ENCODE results near the gene LZTR1.
"Not testable (repeated sequence)": the region's sequence is repeated elsewhere in the genome, so short reads cannot be mapped to it uniquely, and the experiment has no call there.

Gene LZTR1

DNA sequence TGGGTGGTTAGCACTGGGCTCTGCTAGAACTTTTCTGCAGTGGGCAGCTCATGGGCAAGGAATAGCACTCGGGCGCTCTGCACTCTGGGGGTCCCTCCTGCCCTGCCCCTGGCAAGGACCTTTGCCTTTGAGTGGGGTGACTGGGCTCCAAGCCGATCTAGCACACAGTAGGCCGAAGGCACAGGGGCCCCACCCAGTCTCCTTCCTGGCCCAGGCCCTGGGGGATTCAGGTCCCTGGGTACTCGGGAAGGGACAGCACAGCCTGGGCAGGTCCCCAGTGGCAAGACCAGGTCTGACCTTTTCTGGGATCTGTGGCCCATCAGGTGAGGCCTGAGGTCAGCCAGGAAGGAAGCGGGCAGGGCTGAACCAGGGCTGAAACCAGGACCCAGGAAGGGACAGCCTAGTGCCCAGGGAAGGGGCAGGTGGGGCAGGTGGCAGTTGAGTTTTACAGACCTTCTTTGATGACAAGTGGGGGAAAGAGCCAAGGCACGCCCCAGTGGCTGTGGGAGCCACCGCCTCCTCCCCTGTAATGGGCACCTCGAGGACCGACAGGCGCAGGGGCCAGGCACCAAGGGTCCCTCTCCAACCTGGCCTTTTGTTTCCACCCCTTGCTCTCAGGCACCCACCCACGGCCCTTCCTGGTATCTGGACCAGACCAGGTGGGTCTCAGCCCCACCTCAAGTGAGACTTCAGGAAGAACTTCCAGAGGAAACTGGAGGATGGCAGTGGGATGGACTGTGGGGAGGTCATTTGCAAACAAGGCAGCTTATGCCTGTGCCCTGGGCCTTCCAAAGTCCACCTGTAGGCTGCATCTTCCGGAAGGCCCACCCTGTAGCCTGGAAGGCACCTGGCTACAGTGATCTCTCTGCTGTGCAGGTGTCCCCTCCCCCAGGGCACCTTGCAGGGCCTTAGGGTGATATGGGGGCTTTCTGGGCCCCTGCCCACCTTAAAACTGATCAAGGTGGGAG, 15.9 kb upstream of the LZTR1 start:
- DNase-seq (ENCODE audit: low read depth): no peak

DNA sequence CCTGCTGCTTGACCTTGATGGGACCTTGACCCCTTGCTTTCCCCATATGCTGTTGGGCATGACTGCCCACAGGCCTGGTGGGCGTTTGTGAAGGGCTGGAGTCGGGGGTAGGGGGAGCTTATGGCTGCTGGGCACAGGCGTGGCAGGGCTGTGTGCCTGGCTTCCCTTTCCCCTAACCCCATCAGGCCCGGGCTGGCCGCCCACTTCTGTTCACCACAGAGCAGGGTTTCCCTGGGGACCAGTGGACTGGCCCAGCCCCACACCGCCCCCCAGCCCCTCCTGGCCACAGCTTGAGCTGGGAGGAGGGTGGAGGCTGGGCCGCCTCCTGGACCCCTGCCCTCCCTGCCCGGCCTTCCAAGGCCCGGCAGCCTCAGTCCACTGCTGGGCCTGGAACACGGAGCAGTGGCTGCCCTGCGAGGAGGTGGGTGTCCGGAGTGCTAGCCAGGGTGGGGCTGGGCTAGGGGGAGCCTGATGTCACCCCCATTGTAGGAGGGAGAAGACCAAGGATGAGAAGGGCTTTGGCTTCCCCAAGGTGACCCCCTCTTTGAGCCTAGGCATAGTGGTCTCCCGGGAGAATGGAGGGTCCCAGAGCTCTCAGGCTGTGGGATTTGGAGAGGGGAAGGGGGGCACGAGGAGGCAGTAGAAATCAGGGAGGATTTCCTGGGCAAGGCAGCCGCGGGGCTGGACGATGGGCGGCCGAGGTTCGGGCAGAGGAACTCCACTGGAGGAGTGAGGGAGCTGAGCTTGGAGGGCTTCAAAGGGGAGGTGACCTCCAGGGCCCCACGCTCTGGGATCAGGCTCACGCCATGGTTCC, 15.0 kb upstream of the LZTR1 start, which contains the start of gene AIFM3:
TSS of gene AIFM3 (plus strand) at position 373 of the 814 bp plus-strand sequence. CDS start 690 bp downstream, outside the sequence.
- no peak for DNase-seq (ENCODE audit: low read depth)

DNA sequence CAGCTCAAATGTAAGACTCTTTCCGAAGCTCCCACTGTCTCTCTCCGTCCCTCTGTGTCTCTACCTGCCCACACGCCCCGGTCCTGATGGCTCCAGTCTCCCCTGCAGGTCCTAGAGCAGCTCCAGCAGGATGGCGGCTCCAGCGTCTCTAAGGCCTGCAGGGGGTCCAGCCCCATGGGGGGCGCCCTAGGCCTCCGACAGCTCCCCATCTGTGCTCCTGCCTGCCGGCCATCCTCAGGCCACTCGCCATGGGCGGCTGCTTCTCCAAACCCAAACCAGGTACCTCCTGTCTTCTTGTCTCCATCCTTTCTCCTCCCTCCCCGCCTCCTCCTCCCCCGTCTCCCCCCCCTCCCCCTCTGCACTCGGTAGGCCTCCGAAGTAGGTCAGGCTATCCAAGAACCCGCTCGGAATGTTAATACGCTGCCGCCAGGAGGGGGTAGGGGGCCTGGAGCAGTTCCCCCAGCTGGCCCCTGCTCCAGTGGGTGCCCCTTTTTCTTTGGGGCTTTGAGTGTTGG, 14.3 kb upstream of the LZTR1 start:
- DNase-seq (ENCODE audit: low read depth): no peak

DNA sequence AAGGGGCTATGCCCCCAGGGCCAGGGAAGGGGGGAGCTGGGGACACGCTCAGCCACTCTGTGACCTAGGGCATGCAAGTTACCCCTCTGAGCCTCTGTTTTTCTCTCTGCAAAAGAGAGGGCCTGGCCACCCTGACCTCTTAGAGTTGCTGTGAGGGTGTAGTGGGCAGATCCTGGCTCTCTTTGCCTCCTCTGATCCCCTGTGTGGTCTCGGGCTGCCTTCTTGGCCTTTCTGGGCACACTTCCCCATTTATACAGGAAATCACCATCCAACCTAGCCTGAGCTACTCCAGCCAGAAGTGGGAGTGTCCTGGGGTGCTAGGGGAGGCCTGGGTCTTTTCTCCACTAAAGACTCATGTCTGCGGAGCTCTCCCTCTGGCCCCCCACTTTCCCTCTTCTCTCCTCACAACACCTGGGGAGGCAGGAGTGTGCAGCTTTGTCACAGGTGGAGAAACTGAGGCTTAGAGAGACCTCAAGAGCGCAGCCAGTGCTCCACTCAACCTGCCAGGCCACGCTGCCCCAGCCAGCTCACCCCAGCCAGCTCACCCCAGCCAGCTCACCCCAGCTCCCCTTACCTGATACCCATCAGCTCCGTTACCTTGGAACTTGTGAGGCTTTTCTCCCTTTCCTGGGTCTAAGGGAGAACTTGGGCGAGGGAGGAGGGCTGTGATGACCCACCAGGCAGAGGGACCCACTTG, 13.7 kb upstream of the LZTR1 start:
- DNase-seq (ENCODE audit: low read depth): no peak

DNA sequence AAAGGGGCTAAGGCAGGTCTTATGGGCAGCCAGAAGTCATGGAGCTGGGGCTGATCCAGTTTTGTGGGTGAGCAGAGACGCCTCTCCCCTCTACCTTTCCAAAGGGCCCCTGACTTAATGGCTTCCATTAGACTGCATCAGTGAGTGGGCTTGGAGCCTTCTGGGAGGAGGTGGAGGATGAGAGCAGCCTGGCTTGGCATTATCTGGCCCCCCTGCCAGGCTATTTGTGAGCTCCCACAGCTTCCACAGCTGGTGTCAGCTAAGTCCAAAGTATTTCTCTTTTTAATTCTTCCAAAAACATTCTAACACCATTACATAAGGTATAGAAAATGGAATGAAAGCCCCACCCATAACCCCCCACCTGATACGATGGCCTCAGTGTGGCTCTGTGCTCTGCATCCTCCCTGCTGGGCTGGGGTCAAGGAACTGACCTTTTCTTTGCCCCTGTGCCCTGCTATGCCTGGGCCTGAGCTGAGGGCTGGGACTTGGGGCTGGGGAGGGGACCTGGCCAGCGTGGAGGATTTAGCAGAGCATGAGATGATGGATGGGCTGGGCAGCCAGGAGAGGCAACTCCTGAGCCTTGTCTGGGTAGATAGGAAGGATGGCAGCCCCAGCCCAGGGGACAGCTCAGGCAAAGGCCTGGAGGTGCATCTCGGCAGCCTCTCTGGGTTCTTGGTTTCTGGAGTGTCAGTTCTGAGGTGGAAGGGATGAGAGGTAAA, 11.0 kb upstream of the LZTR1 start:
- no peak for DNase-seq (ENCODE audit: low read depth)

DNA sequence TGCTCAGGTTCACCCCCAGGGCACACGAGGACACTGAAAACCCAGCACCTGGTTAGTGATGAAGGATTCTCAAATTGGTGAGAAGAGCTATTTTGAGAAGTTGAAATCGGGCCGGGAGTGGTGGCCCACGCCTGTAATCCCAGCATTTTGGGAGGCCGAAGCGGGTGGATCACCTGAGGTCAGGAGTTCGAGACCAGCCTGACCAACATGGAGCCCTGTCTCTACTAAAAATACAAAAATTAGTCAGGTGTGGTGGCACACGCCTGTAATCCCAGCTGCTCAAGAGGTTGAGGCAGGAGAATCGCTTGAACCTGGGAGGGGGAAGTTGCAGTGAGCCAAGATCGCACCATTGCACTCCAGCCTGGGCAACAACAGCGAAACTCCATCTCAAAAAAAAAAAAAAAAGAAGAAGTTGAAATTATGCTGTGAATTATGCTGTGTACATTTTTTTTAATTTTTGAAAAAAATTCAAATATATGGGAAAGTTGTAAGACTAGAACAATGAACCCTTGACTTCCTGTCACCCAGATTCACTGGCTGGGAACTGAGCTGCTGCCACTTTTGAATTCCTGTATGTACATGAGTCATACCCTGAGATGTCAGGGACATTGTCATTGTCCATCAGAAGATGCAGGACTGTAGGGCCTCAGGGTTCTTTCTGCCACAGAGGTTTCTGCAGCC, 9.9 kb upstream of the LZTR1 start:
- DNase-seq (ENCODE audit: low read depth): not testable (repeated sequence)

DNA sequence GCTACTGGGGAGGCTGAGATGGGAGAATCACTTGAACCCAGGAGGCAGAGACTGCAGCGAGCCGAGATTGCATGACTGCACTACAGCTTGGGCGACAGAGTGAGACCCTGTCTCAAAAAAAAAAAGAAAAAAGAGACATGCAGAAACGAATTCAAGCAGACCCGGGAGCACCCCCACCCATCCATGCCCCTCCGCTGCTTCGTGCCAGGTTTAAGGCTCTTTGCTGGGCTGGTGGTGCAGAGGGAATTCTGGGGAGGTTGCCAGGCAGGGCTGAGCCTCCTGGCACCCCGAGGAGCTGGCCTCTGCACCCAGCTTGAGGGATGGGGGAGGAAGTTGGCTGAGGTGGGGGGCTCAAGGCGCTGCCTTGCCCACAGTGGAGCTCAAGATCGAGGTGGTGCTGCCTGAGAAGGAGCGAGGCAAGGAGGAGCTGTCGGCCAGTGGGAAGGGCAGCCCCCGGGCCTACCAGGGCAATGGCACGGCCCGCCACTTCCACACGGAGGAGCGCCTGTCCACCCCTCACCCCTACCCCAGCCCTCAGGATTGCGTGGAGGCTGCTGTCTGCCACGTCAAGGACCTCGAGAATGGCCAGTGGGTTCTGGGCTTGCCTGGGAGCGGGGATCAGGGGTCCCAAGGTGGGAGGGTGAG, 9.0 kb upstream of the LZTR1 start:
- DNase-seq (ENCODE audit: low read depth): no peak

DNA sequence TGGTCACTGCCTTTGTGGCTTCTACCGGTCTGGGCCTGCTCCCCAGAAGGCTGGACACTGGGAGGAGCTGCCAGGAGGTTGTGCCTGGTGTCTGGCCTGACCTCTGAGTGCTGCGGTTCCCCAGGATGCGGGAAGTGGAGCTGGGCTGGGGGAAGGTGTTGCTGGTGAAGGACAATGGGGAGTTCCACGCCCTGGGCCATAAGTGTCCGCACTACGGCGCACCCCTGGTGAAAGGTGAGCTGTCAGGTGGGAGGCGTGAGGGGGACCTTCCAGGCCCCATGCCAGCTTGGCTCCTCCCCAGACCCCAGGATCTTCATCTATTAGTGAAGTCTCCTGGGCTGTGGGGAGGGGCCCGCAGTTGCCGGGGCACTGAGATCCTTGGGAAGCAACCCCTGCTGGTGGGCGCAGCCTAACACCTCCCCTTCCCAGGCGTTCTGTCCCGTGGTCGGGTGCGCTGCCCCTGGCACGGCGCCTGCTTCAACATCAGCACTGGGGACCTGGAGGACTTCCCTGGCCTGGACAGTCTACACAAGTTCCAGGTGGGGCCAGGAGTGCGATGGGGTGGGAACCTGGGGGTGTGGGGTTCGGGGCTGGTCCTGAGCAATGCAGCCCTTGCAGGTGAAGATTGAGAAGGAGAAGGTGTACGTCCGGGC, 8.3 kb upstream of the LZTR1 start:
- no peak for DNase-seq (ENCODE audit: low read depth)

DNA sequence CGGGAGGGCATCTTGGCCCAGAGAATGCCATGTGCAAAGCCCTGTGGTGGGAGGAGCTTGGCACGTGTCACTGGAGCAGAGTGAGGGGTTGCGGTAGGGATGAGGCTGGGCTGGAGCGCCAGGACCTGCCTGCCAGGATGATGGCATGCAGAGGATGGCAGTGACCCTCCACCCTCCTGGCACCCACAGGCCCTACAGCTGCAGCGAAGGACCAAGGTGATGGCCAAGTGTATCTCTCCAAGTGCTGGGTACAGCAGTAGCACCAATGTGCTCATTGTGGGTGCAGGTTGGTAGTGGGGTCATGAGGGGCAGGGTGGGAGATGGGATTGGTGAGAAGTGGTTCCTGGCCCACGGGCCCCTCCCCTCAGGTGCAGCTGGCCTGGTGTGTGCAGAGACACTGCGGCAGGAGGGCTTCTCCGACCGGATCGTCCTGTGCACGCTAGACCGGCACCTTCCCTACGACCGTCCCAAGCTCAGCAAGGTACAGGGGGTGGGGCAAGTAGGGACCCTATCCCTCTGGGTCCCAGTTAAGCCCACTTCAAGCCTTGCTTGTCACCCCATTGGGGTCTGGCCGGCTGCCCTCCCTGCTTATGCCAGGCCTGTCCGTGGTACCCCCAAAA, 7.7 kb upstream of the LZTR1 start:
- DNase-seq (ENCODE audit: low read depth): no peak

DNA sequence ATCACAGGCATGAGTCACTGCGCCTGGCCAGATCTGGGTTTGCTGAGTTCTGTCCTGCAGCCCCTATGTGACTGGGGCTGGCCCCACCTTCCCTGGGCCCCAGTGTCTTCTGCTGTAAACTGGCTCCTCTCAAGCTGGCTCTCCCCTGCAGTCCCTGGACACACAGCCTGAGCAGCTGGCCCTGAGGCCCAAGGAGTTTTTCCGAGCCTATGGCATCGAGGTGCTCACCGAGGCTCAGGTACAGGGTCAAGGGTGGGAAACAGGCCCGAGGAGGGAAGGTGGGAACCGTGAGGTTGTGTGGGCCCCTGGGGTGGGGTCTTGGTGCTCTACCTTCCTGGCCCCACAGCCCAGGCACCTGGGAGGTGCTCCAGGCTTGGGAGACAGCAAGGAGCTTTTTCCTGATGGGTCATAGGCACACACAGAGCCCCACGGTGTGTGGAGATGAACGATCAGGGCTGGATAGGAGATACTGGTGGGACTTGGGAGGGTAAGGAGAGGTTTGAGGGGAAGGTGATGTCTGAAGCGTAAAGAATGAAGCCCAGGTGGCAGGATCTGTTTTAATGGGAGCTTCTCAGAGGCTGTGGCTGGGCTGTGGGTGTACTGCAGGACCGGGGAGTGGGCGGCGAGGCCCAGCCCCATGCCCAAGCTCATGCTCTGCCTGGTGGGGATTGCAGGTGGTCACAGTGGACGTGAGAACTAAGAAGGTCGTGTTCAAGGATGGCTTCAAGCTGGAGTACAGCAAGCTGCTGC, 6.4 kb upstream of the LZTR1 start:
- DNase-seq (ENCODE audit: low read depth): no peak

DNA sequence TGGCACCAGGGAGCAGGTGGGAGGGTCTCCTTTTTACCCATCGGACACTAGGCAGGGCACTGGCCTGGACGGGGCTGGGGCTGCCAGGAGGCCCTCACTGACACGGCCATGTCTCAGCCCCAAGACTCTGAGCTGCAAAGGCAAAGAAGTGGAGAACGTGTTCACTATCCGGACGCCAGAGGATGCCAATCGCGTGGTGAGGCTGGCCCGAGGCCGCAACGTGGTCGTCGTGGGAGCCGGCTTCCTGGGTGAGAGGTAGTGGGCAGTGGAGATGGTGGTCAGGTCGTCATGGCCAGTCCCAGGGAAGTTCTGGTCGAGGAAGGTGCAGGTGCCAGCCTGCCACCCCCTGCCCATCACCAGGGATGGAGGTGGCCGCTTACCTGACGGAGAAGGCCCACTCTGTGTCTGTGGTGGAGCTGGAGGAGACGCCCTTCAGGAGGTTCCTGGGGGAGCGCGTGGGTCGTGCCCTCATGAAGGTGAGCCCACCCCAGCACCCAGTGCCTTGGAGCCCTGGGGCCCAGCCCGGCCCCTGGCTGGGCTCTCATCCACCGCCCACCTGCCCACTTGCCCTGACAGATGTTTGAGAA, 5.7 kb upstream of the LZTR1 start:
- no peak for DNase-seq (ENCODE audit: low read depth)

DNA sequence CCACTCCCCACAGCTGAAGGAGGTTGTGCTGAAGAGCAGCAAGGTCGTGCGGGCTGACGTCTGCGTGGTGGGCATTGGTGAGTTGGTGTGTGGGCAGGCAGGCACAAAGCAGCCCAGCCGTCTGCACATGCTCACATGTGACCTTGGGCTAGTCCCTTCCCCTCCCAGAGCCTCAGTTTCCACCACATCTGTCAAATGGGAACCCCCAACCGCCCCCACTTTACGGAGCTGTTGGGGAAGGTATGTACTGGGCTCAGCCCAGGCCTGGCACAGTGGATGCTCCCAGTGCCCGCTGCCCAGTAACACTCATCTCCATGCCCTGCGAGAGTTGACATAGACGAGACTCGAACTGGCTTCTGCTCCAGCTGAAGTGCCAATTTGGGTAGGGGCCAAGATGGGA, 5.1 kb upstream of the LZTR1 start:
- no peak for DNase-seq (ENCODE audit: low read depth)

DNA sequence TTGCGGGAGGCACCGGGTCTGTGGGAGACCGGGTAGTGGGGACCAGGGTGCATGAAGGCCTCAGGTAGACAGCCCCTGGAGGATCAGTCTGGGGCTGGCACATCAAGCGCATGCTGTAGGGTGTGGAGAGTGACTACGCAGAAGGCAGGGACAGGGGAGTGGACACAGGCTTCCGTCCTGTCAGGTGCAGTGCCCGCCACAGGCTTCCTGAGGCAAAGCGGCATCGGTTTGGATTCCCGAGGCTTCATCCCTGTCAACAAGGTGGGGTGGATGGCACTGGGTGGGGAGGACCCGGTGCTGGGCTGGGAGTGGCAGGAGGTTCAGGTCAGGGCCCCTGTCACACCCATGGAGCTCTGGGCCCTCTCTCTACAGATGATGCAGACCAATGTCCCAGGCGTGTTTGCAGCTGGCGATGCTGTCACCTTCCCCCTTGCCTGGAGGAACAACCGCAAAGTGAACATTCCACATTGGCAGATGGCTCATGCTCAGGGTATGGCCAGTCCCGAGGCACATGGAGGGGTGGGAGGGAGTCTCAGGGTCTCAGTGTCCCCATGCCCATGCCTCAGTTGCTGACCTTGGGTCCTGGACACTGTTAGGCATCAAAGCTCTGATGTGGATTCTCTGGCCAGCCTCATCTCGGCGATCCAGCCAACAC, 4.5 kb upstream of the LZTR1 start:
- no peak for DNase-seq (ENCODE audit: low read depth)

DNA sequence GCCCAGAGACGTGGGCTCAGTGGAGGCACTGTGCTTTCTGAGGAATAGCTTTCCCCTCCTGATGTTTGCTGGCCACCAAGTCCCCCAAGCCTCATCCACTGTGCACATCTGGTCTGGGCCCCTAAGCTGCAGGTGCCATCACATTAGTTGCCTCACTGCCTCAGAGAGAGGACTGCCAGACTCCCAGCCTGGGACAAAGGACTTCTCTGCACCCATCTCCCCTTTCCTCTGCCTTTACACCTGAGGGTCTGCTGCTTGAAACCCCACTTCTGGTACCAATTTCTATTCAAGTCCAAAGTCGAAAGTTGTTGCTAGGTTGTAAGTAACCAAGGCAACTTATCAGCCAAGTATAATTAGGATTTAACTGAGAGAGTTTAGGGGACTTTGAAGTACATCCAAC, 3.7 kb upstream of the LZTR1 start:
- no peak for DNase-seq (ENCODE audit: low read depth)

DNA sequence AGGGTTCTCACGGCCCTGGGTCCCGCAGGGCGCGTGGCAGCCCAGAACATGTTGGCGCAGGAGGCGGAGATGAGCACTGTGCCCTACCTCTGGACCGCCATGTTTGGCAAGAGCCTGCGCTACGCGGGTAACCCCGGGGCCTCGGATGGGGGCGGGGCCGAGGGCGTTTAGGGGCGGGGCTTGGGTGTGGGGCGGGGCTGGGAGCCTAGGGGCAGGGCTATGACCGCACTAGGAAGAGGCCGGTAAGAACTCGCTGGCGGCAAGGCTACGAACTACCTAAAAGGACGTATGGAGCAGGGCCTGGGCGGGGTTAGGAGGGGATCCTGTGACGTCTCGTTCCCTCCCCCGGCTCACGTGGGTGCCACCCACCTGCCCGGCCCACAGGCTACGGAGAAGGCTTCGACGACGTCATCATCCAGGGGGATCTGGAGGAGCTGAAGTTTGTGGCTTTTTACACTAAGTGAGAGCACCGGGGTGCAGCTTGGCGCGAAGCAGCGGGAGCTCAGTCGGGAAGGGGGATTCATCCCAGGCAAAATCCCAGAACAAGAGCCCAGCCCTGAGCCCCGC, 2.8 kb upstream of the LZTR1 start:
- peak; percentile 57 for DNase-seq (ENCODE audit: low read depth)

DNA sequence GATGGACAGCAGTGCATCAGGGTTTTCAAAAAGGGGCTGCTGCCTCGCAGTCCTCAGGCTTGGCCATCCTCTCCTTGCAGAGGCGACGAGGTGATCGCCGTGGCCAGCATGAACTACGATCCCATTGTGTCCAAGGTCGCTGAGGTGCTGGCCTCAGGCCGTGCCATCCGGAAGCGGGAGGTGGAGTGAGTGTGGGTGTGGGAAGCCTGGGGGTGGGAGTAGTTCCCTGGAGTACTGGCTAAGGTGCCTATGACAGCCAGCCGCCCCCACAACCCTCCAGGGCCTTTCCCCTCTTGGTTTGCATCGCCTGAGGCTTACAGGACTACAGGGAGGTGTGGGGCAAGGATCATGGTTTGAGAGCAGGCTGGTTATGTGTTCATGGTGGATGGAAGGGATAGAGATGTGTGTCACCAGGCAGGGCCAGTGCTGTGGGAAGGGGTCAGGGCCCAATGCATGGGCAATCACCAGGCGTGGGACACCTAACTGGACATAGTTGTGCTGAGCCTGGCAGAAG, 2.1 kb upstream of the LZTR1 start:
- no peak for DNase-seq (ENCODE audit: low read depth)

DNA sequence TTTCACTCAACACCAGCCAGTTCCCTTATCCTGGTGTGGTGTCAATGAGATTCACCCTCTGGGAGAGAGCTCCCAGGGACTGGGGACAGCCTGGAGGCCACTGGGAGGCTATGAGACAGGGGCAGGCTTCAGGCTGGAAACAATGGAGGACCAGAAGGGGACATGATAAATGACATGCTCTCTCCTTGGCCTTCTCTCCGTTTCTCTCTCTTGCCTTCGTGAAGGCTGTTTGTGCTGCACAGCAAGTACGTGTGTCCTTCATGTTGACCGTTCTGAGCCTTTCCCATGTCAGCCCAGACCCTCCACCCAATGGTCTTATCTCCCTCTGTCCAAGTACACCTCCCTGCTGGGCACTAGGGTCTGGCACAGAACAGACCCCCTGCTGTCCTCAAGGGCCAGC, 1.6 kb upstream of the LZTR1 start:
- DNase-seq (ENCODE audit: low read depth): no peak
